HepG2 (cell line): Measurements from ENCODE around the gene PRDX2. TPM values are rescaled to one million over a fixed set of nuclear protein-coding genes. Genes with fewer than 3 reads are reported as not detected.

ENCODE experiments used
- ARNTL ChIP-seq: sonication (generic); formaldehyde crosslinking; IDR thresholded peaks from 2 replicates; pipeline ENCODE4 v1.4.0; 2020; ENCODE audit warnings: mild to moderate bottlenecking, missing genetic modification reagents
- ESRRA ChIP-seq: sonication (generic); formaldehyde crosslinking; IDR thresholded peaks from 2 replicates; pipeline ENCODE4 v1.5.1; 2020; ENCODE audit warnings: mild to moderate bottlenecking, low read depth, missing genetic modification reagents
- FOSL2 ChIP-seq: sonication (generic); formaldehyde crosslinking; IDR thresholded peaks from 2 replicates; pipeline ENCODE4 v1.4.0; 2020; ENCODE audit warnings: missing genetic modification reagents
- JARID2 ChIP-seq: sonication (generic); formaldehyde crosslinking; IDR thresholded peaks from 2 replicates; pipeline ENCODE4 v1.8.1; 2023; ENCODE audit warnings: missing genetic modification reagents, inconsistent platforms; ENCODE audit not compliant: insufficient replicate concordance
- JUN ChIP-seq: sonication (generic); formaldehyde crosslinking; IDR thresholded peaks from 2 replicates; pipeline ENCODE4 v1.4.0; 2020; ENCODE audit warnings: mild to moderate bottlenecking, missing genetic modification reagents
- LBX2 ChIP-seq: sonication (generic); formaldehyde crosslinking; IDR thresholded peaks from 2 replicates; pipeline ENCODE4 v1.5.0; 2020; ENCODE audit warnings: missing genetic modification reagents, mild to moderate bottlenecking, borderline replicate concordance
- MED1 ChIP-seq: sonication (generic); formaldehyde crosslinking; IDR thresholded peaks from 2 replicates; pipeline ENCODE4 v1.4.0; 2020; ENCODE audit warnings: missing genetic modification reagents
- PAXIP1 ChIP-seq: sonication (generic); formaldehyde crosslinking; conservative IDR thresholded peaks from 2 replicates; pipeline ENCODE4 v1.4.0; 2020; ENCODE audit warnings: mild to moderate bottlenecking, missing genetic modification reagents, moderate library complexity
- POLR2A ChIP-seq, 2 experiments: IDR thresholded peaks; 2 replicates each; pipeline ENCODE4 v1.6.1; 2011; ENCODE audit warnings: low read depth in 2 of 2, low read length in 2 of 2, mild to moderate bottlenecking in 1 of 2, moderate library complexity in 1 of 2; ENCODE audit not compliant: insufficient read depth in 1 of 2
- SNAPC2 ChIP-seq: sonication (generic); formaldehyde crosslinking; IDR thresholded peaks from 2 replicates; pipeline ENCODE4 v1.8.1; 2022; ENCODE audit warnings: mild to moderate bottlenecking, missing genetic modification reagents
- SP4 ChIP-seq: sonication (generic); formaldehyde crosslinking; IDR thresholded peaks from 2 replicates; pipeline ENCODE4 v1.8.1; 2023; ENCODE audit warnings: mild to moderate bottlenecking, missing genetic modification reagents
- TOE1 ChIP-seq: sonication (generic); formaldehyde crosslinking; IDR thresholded peaks from 2 replicates; pipeline ENCODE4 v1.4.0; 2020; ENCODE audit warnings: mild to moderate bottlenecking, missing genetic modification reagents
- ZFP62 ChIP-seq: sonication (generic); formaldehyde crosslinking; IDR thresholded peaks from 2 replicates; pipeline ENCODE4 v1.4.0; 2020; ENCODE audit warnings: missing genetic modification reagents
- ZKSCAN1 ChIP-seq: fragments of 150-350 bp; IDR thresholded peaks from 2 replicates; pipeline ENCODE4 v1.6.1; 2014; ENCODE audit warnings: low read length
- ZNF180 ChIP-seq: sonication (generic); formaldehyde crosslinking; IDR thresholded peaks from 2 replicates; pipeline ENCODE4 v1.4.0; 2020; ENCODE audit warnings: low read depth, missing genetic modification reagents, borderline replicate concordance
- ZNF225 ChIP-seq: sonication (generic); formaldehyde crosslinking; IDR thresholded peaks from 2 replicates; pipeline ENCODE4 v1.4.0; 2020; ENCODE audit warnings: mild to moderate bottlenecking, missing genetic modification reagents
- ZNF256 ChIP-seq: sonication (generic); formaldehyde crosslinking; conservative IDR thresholded peaks from 2 replicates; pipeline ENCODE4 v1.4.0; 2020; ENCODE audit warnings: missing genetic modification reagents
- ZNF296 ChIP-seq: sonication (generic); formaldehyde crosslinking; conservative IDR thresholded peaks from 2 replicates; pipeline ENCODE4 v1.5.0; 2020; ENCODE audit warnings: mild to moderate bottlenecking, missing genetic modification reagents
- ZNF597 ChIP-seq: sonication (generic); formaldehyde crosslinking; IDR thresholded peaks from 2 replicates; pipeline ENCODE4 v1.5.0; 2020; ENCODE audit warnings: missing genetic modification reagents
- ZNF607 ChIP-seq: sonication (generic); formaldehyde crosslinking; IDR thresholded peaks from 2 replicates; pipeline ENCODE4 v1.5.1; 2020; ENCODE audit warnings: missing genetic modification reagents, mild to moderate bottlenecking, borderline replicate concordance
- ZNF616 ChIP-seq: sonication (generic); formaldehyde crosslinking; IDR thresholded peaks from 2 replicates; pipeline ENCODE4 v1.5.0; 2020; ENCODE audit warnings: low read depth, mild to moderate bottlenecking, missing genetic modification reagents
- ZNF619 ChIP-seq: sonication (generic); formaldehyde crosslinking; IDR thresholded peaks from 2 replicates; pipeline ENCODE4 v1.4.0; 2020; ENCODE audit warnings: mild to moderate bottlenecking, missing genetic modification reagents
- ZNF704 ChIP-seq: sonication (generic); formaldehyde crosslinking; IDR thresholded peaks from 2 replicates; pipeline ENCODE4 v1.8.1; 2023; ENCODE audit warnings: mild to moderate bottlenecking, inconsistent platforms, moderate library complexity, missing genetic modification reagents, borderline replicate concordance
- ZNF891 ChIP-seq: sonication (generic); formaldehyde crosslinking; IDR thresholded peaks from 2 replicates; pipeline ENCODE4 v1.5.0; 2020; ENCODE audit warnings: mild to moderate bottlenecking, missing genetic modification reagents
- ZSCAN21 ChIP-seq: sonication (generic); formaldehyde crosslinking; IDR thresholded peaks from 2 replicates; pipeline ENCODE4 v1.8.0; 2022; ENCODE audit warnings: mild to moderate bottlenecking, missing genetic modification reagents, moderate library complexity, borderline replicate concordance
- polyA plus RNA-seq, 8 experiments: library from polyadenylated mRNA; depleted of rRNA in 3 of 8; stranded (reverse) in 7 of 8; unstranded in 1 of 8; fragments of >200 nt; fragmentation: Illumina TruSeq in 4 of 8; extraction: Trizol in 4 of 8; gene quantifications; 2 replicates each; pipeline versions ENCODE4 v1.2.1 to v1.2.3, GENCODE V29; 2011 to 2016; ENCODE audit warnings: low read depth in 4 of 8, missing spikeins in 1 of 8, mixed read lengths in 1 of 8; ENCODE audit not compliant: insufficient read depth in 1 of 8
- total RNA-seq, 5 experiments: library from RNA; depleted of rRNA; stranded (reverse); fragments of >200 nt; fragmentation: Illumina TruSeq; extraction: Trizol; gene quantifications; 2 replicates each; pipeline ENCODE4 v1.2.3, GENCODE V29; 2016; ENCODE audit warnings: low read depth in 1 of 5

Gene PRDX2
- total and polyA plus RNA-seq, 2 of the 13 experiments (the other 11 are each of a cell fraction or from before 2014, with no cell fraction given) = 218 to 381 TPM

GRCh38 chr19:12825254-12826131 lies 23.9 kb upstream of the PRDX2 start (continued):
- TF ChIP-seq MED1 (0 out of 2 replicates have a peak, but pooled peaks have one; percentile 41), ZNF225 (CRISPR knock-in tag) (no peak), POLR2A (IDR thresholded peaks at IDR 0.05; ENCODE audit: insufficient read depth in 1 of 2, low read depth in 2 of 2, low read length in 2 of 2) (no peak), ESRRA (no peak), PAXIP1 (no peak), LBX2 (CRISPR knock-in tag) (no peak), ZNF597 (CRISPR knock-in tag) (no peak), ZNF180 (CRISPR knock-in tag) (no peak), ZFP62 (CRISPR knock-in tag) (no peak), ZKSCAN1 (no peak), ZSCAN21 (CRISPR knock-in tag) (peak; percentile 46; the same call in 1 of the 2 replicates), ZNF891 (CRISPR knock-in tag) (no peak), JARID2 (CRISPR knock-in tag) (no peak), FOSL2 (CRISPR knock-in tag) (no peak), TOE1 (CRISPR knock-in tag) (no peak), ZNF256 (CRISPR knock-in tag) (no peak), SP4 (CRISPR knock-in tag) (0 out of 2 replicates have a peak, but pooled peaks have one; percentile 27), ZNF616 (CRISPR knock-in tag) (no peak), SNAPC2 (CRISPR knock-in tag) (no peak), ARNTL (CRISPR knock-in tag) (no peak), ZNF704 (CRISPR knock-in tag) (0 out of 2 replicates have a peak, but pooled peaks have one; percentile 31), ZNF296 (CRISPR knock-in tag) (no peak), JUN (CRISPR knock-in tag) (no peak), ZNF619 (CRISPR knock-in tag) (no peak), ZNF607 (0 out of 2 replicates have a peak, but pooled peaks have one; percentile 53)
